HK-2 (cell line): ENCODE data around the gene VAV2.
"Not testable (repeated sequence)": the region's sequence is repeated elsewhere in the genome, so short reads cannot be mapped to it uniquely, and the experiment has no call there.

Source experiments
- DNase-seq: peaks from one replicate; pipeline ENCODE4 v3.0.0-alpha.2; 2018; ENCODE audit not compliant: unreplicated experiment

Gene VAV2

GRCh38 chr9:133969681-133970580, 22.2 kb downstream of the VAV2 start:
- DNase-seq = no peak

GRCh38 chr9:133968966-133969617, 23.0 kb downstream of the VAV2 start:
- no peak for DNase-seq

GRCh38 chr9:133968428-133968827, 23.7 kb downstream of the VAV2 start:
- no peak for DNase-seq

GRCh38 chr9:133967024-133967741, 24.9 kb downstream of the VAV2 start:
- no peak for DNase-seq

GRCh38 chr9:133964463-133964862, 27.7 kb downstream of the VAV2 start:
- no peak for DNase-seq

GRCh38 chr9:133963166-133963565, 29.0 kb downstream of the VAV2 start:
- DNase-seq = no peak

GRCh38 chr9:133962341-133962740, 29.8 kb downstream of the VAV2 start:
- no peak for DNase-seq

- DNase-seq = no peak
Measured at GRCh38 chr9:133961226-133962165, 30.6 kb downstream of the VAV2 start.

GRCh38 chr9:133960568-133961129, 31.5 kb downstream of the VAV2 start:
- DNase-seq = no peak

- no peak for DNase-seq
Measured at GRCh38 chr9:133959966-133960567, 32.1 kb downstream of the VAV2 start.

- no peak for DNase-seq
Measured at GRCh38 chr9:133959171-133959570, 33.0 kb downstream of the VAV2 start.

- DNase-seq = no peak
Measured at GRCh38 chr9:133958756-133959155, 33.4 kb downstream of the VAV2 start.

- not testable (repeated sequence) for DNase-seq
Measured at GRCh38 chr9:133957772-133958171, 34.4 kb downstream of the VAV2 start.

- DNase-seq = no peak
Measured at GRCh38 chr9:133957328-133957727, 34.8 kb downstream of the VAV2 start.

GRCh38 chr9:133956520-133957076, 35.5 kb downstream of the VAV2 start:
- no peak for DNase-seq

- no peak for DNase-seq
Measured at GRCh38 chr9:133955821-133956411, 36.2 kb downstream of the VAV2 start.

GRCh38 chr9:133954862-133955529, 37.1 kb downstream of the VAV2 start:
- no peak for DNase-seq

- DNase-seq = no peak
Measured at GRCh38 chr9:133953976-133954709, 38.0 kb downstream of the VAV2 start.

GRCh38 chr9:133953621-133953975, 38.5 kb downstream of the VAV2 start:
- no peak for DNase-seq
